ENCODE data around the gene TMEM63C.

GRCh38 chr14:77206877-77207389, 25.3 kb downstream of the TMEM63C start:
- TF ChIP-seq, protein P1, sequence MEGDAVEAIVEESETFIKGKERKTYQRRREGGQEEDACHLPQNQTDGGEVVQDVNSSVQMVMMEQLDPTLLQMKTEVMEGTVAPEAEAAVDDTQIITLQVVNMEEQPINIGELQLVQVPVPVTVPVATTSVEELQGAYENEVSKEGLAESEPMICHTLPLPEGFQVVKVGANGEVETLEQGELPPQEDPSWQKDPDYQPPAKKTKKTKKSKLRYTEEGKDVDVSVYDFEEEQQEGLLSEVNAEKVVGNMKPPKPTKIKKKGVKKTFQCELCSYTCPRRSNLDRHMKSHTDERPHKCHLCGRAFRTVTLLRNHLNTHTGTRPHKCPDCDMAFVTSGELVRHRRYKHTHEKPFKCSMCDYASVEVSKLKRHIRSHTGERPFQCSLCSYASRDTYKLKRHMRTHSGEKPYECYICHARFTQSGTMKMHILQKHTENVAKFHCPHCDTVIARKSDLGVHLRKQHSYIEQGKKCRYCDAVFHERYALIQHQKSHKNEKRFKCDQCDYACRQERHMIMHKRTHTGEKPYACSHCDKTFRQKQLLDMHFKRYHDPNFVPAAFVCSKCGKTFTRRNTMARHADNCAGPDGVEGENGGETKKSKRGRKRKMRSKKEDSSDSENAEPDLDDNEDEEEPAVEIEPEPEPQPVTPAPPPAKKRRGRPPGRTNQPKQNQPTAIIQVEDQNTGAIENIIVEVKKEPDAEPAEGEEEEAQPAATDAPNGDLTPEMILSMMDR (IDR thresholded peaks at IDR 0.05 in 2 of 3, conservative IDR thresholded peaks at IDR 0.05 in 1 of 3; ENCODE audit: borderline replicate concordance in 1 of 3, insufficient read depth in 1 of 3, low read depth in 2 of 3, low read length in 2 of 3) = peak; percentile 8 to 17 (median 13); a peak in 2 of 6 replicates
- no peak for TF ChIP-seq JUND (IDR thresholded peaks at IDR 0.05)
- no peak for TF ChIP-seq EZH2phosphoT487 (IDR thresholded peaks at IDR 0.05; ENCODE audit: borderline replicate concordance)
- no peak for TF ChIP-seq YY1 (IDR thresholded peaks at IDR 0.05; ENCODE audit: extremely low read depth, insufficient replicate concordance, low read depth, low read length)
- no peak for TF ChIP-seq EGR1 (IDR thresholded peaks at IDR 0.05; ENCODE audit: low read depth)
- TF ChIP-seq RAD21 (IDR thresholded peaks at IDR 0.05; ENCODE audit: low read depth) = 0 out of 2 replicates have a peak, but pooled peaks have one; percentile 21
- TF ChIP-seq POLR2A (IDR thresholded peaks at IDR 0.05; ENCODE audit: borderline replicate concordance, extremely low read depth, insufficient read depth, insufficient read length) = no peak
- no peak for TF ChIP-seq POLR2AphosphoS5 (IDR thresholded peaks at IDR 0.05; ENCODE audit: low read depth, low read length)

Data from HCT116 (cell line).